ENCODE data around the gene SLC7A5.
"Not testable (repeated sequence)": the region's sequence is repeated elsewhere in the genome, so short reads cannot be mapped to it uniquely, and the experiment has no call there.

The SLC7A5 gene

DNA sequence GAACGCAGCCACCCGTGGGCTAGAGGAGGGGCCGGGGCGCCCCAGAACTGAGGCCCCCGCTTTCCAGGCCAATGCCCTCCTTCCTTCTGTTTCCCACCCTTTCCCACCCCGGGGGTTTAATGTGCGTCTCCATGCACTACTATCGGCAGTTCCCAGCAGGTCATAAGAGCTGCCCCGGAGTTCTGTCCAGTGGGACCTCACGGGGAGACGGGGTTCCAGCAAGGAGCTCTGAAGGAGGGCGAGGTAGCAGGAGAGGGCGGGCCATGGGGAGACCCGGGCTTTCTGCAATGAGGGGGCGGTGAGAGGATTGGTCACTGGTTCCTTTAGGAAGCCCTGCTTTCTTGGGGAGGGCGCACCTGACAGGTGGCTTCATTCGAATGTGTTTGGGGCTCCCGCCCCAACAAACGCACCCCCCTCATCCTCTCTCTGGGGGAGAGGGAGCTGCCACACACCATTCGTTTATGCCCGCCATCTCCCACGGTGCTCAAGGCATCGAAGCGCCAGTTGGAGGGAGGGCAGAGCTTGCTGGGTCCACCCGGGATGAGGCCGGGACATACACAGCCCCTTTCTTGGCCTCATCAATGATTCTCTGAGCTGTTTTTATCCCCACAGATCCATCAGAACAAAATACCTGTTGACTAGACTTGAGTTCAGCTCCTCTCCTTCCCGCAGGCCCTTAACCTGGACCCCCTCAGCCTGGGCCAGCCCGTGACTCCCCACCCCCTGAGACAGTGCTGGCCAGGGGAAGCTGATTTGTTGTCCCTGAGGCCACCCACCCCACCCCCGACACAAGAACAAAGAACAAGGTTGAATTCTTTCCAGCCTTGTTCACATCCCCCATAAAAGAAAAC, 44.1 kb downstream of the SLC7A5 start:
- DNase-seq: no peak

DNA sequence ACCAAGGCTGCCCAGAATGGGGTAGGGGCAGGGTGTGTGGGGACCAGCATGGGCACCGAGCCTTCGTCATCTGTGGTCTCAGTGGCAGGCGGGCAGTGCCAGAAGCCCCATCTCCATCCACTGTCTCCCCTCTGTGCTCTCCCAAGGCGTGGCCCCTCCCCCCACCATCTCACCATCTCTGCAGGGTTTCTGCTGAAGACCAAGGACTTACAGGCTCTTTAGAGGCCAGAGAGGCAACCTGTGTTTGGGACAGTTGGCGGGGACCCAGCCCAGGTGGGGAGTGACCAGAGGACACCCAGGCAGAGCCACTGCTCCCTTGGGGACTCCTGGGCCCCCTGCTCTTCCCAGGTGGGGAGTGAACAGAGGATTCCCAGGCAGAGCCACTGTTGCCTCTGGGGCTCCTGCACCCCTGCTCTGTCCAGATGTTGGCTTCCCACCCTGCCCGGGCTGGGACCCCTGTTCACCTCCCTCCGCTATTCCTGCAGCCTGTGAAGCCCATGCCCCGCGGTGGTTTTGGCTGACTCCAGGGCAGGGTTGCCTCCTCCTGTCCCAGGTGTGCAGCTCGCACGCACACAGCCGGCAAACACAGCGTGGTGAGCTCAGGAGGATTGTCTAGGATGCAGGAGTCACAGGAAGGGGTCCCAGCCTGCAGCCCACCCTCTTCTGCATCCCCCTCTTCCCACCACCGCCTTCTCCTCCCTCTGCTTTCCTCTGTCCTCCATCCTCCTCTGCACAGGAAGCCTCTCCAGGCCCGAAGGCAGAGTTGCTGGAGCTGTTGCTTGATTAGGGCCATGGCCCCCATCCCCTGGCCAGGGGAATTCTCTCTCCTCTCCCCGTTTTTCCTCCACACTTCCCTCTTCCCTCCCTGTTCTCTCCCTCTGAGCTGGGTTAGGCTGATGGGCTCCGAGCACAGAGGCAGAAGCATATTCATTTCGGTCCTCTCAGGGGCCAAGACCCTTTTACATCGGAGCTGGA, 45.0 kb downstream of the SLC7A5 start:
- DNase-seq: no peak

DNA sequence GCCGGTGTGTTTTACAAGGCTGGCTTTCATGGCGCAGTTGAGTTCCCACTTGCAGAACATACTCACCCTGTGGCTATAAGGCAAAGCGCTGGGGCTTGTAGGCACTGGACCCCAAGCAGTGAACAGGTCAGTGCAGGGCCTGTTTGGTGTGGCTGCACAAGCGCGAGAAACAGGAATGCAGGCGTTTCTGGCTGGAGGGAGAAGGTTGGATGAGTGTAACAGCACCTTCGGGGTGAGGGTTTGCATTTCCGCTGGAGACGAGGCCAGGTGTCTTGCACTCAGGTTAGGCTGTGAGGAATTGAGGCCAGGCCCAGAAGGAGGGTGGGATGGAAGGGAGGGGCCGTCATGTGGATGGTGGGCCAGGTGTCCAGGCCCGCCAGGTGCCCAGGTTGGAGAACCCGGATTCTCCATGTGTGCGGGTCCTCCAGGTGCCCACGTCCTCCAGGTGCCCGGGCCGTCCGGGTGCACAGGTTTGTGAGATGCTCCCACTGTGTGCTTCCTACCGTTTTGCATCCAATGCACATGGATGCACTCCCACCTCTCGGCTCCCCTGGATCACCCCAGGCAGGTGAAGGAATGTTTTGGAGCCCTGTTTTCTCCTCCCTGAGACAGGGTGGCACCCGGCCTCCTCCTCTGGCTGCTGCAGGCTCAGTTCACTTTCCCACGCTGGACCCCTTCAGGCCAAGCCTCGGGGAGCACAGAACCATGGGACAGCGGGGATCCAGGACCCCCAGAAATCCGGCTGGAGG, 46.0 kb downstream of the SLC7A5 start:
- no peak for DNase-seq

DNA sequence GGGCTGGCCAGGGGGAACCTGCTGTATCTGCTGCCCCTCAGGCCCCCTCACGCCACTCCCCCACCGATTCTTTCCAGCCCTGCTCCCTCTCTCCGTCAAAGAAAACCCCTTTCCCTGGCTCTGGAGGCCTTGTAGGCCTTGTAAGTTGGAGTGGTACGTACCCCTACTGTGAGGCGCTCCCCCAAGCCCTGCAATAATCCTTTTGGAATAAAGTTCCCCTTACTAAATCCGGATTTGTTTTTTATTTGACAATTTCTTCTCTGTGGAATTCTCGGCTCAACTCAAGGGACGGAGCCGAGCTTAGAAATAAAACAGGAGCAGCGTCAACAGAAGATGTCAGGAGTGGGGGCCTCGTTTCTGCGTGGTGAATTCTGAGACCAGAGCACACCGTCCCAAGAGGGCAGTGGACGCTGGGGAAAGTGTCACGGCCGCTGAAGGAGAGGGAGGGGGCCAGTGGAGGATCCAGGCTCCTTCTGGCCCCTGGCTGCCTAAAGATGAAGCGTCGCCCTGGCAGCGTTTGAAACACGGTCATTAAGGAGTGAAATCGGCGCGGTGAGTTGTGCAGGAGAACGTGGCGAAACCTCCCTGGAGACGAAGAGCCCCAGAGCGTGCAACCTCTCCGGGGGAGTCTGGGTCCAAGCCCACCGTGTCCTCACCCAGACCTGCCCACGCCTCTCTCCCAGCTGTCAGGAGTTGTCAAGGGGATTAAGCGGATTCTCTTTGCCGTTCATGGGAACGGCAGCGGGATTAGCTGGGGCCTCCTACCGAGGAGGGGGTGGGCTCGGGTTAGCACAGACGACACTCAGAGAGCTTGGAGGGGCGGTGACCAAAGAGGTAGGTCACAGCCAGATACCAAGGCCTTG, 47.0 kb downstream of the SLC7A5 start:
- no peak for DNase-seq

DNA sequence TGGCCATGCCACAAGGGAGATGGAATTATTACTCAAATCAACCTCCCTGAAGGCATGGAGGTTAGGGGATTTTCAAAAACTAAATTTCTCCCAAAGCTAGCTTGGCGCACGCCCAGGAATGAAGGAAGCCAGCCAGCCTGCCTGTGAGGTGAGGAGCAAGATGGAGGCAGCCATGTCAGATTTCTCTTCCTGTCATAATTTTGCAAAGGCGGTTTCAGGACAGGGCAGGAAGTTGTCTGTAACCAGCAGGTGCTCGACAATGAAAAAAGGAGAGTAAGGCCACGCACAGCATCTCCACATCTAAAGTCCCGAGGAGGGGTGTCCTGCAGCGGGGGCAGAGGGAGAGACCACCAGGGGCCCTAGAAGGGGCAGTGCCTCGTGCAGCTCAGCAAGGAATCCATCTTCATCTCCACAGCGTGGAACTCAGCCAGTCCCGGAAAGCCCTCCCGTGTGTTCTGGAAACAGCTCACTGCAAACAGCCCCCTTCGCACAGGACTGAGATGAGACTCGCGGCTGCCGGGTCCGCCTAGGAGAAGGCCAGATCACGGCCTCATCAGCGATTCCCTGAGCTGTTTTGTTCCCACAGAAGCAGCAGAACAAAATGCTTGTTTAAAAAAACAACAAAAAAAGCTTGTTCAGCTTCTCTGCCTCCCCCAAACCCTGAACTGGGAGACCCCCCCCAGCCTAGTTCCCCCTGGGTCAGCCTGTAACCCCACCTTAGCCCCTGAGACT, 47.8 kb downstream of the SLC7A5 start:
- no peak for DNase-seq

DNA sequence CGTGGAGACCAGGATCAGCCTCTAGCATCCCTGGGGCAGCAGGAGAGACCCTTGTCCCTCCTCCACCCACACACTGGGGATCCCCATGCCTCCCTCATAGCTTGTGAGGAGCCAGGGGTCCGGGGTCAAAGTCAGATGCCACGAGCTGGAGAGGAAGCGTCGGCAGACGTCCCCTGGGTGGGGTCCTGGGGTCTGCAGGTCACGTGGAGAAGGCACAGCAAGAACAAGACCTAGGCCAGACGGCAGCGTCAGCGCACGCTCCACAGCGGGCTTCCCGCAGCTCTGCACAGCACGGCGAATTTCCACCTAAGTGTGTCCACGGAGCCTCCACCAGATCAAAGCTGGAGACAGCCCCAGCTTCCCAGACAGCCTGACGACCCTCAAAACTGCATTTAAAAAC, 49.3 kb downstream of the SLC7A5 start:
- no peak for DNase-seq

DNA sequence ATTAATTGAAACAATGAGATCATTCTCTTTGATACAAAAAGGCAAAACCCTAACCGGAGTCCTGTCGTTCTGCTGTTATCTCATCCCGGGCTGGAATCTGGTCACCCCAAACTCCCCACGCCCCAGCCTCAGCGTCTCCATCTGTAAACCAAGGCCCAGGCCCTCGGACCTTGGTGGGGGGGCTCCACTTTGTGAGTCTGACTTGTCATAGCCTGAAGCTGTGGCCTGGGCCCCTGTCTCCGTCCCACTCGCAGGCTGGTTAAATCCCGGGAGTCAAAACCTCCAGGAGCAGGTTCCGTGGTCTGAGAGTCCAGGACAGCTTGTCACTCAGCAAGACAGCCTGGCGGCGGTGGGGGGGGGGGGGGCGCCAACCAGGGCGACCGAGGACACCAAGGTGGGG, 50.0 kb downstream of the SLC7A5 start:
- DNase-seq: no peak

DNA sequence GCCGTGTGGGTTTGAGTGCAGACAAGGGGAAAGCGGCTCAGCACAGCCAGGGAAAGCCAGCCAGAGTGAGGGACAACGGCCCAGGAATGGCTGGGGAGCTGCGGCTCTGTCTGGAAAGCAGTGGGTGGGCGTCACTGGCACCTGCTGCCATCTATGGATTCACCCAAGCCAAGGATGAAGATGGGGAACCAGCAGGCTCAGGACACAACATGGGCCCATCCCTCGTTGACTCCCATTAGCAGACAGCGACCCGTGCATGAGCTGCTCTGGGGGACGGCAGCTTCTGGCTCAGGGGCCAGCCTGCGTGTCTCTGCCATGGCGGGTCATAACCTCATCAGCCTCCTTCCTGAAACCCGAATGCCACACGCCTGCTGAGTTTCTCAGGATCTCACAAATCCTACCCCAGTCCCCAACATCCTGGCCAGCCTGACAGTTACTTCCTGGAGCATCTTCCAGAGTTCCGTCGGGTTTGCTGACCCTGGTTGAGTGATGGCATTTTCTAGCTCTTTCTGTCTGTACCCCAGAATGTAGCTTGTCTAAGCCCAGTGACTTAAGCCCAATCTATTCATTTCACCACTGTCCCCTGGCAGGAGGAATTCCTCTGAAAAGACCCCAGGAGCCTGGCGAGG, 50.7 kb downstream of the SLC7A5 start:
- peak in 3 of 58 donors; percentile 29 to 75 (median 56) for DNase-seq

DNA sequence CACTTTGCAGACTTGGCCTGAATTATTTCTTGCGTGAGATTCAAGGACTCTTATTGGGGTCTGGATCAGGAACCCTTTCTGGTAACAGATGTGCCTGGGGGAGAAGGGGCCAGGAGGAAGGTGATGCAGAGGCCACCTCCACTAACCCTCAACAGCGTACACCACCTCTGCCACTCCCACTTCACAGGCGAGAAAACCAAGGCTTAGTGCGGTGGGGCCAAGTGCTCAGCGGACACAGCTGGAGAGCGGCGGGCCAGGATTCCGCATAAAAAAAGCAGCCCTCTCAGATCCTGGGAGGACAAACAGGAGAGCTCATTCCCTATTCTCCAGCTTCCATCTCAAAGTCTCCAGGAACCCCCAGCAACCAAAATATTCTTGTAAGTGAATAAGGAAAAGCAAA, 51.4 kb downstream of the SLC7A5 start:
- DNase-seq: no peak

DNA sequence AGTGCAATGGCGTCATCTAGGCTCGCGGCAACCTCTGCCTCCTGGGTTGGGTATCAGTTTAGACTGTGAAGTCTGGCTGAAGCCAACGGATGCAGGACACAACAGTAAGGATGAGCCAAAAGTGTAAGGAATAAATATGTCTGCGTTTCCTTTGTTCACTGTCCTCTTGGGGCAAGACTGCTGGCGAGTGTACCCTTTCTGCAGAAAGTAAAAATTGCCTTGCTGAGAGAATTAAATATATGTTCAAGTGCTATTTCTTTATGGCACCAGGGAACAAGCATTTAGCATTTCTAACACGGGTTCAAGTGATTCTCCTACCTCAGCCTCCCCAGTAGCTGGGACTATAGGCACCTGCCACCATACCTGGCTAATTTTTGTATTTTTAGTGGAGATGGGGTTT, 51.9 kb downstream of the SLC7A5 start:
- not testable (repeated sequence) for DNase-seq

DNA sequence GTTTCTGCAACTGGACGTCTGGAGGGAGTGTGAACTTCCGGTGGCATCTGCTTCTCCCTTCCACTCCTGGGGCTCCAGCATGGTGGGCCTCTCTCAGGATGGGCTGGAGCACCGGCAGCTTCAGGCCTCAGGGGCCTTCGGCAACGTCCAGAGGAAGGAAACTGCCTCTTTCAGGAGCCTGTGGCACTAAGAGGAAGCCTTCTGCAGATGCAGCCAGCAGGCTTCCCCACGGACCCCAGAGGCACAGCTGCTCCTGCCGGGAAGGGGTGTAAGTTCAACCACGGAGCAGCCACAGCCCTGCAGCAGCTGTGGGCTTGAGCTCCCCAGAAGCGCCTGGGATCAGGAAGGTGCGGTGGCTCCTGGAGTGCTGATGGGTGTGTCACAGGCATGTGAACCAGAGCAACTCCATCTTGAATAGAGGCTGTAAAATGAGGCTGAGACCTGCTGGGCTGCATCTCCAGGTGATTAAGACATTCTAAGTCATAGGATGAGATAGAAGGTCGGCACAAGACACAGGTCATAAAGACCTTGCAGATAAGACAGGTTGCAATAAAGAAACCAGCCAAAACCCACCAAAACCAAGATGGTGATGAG, 52.7 kb downstream of the SLC7A5 start:
- no peak for DNase-seq

DNA sequence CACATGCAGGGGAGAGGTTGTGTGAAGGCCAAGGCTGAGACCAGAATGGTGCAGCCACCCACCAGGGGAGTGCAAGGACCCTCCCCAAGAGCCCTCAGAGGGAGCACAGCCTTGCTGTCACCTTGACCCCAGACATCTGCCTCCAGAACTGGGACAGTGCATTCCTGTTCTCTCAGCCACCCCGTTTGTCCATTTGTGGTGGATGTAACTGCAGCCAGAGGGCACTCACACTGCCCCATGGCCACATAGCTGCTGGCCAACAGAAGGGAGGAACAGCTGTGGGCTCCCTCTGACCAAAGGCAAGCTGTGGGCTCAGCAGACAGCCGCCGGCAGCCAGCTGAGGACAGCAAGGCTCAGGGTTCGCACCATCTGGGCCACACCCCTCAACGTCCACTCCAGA, 53.7 kb downstream of the SLC7A5 start:
- DNase-seq: no peak

DNA sequence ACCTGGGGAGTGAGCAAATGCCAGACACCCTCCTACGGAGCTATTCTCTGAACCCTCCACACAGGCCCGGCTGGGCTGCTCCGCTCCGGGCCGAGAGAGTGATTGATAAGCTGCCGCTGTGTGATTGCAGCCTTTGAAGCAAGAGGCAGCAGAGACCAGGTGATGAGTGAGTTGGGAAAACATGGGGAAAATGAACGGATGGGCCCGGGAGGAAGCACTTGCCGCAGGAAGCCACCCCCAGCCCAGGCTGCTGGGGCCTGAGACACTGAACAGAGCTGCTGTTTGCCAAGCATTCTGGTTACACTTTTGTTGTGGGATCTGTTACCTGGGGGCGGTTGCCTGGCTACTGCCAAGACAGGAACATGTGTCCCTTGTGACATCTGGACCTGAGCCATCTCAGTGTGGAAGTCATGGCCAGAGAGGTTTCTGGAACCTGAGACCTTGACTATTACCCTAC, 57.1 kb downstream of the SLC7A5 start:
- no peak for DNase-seq

DNA sequence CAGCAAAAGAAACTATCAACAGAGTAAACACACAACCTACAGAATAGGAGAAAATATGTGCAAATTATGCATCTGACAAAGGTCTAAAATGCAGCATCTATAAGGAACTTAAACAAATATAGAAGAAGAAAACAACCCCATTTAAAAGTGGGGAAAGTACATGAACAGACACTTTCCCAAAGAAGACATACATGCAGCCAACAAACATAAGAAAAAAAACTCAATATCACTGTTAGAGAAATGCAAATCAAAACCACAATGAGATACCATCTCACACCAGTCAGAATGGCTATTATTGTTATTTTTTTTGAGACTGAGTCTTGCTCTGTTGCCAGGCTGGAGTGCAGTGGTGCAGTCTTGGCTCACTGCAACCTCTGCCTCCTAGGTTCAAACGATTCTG, 57.9 kb downstream of the SLC7A5 start:
- DNase-seq: not testable (repeated sequence)

DNA sequence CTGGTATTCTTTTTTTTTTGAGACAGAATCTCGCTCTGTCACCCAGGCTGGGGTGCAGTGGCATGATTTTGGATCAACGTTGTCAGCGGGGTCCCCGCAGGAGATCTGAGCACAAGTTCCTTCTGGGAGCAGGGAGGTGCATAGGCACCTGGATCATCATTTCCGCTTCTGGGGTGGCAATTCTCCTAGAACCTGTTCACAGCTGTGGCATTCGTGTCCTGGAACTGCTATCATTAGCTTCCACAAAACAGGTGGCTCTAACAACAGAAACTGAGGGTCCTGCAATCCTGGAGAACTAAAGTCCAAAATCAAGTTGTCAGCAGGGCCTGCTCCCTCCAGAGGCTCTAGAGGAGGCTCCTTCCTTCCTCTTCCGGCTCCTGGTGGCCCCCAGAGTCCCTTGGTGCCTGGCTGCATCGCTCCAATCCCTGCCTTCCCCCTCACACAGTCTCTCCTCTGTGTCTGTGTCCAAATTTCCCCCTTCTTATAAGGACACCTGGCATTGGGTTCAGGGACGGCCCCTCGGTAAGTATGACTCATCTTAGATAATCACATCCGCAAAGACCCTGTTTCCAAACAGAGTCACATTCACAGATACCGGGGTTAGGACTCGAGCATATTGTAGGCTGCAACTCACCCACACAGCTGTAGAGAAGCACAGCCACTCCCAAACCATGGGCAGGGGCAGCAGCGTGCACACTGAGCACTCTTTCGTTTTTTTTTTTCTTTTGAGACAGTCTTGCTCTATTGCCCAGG, 60.0 kb downstream of the SLC7A5 start:
- DNase-seq: no peak

DNA sequence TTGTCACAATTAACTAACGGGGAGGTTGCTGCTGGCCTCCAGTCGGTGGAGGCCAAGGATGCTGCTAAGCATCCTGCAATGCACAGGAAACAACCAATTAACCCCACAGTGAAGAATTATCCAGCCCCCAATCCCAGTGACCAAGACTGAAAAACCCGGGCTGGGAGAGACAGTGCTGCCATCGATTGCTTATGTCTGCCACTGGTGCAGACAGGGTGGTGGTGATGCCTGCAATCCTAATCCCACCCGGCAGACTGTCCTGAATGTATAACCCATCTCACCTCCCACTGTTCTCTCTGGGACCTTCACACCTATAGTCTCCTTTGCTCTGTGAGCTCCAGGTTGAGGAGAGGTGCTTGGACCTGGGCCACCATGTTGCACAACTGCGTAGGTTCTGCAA, 61.2 kb downstream of the SLC7A5 start:
- DNase-seq: no peak

DNA sequence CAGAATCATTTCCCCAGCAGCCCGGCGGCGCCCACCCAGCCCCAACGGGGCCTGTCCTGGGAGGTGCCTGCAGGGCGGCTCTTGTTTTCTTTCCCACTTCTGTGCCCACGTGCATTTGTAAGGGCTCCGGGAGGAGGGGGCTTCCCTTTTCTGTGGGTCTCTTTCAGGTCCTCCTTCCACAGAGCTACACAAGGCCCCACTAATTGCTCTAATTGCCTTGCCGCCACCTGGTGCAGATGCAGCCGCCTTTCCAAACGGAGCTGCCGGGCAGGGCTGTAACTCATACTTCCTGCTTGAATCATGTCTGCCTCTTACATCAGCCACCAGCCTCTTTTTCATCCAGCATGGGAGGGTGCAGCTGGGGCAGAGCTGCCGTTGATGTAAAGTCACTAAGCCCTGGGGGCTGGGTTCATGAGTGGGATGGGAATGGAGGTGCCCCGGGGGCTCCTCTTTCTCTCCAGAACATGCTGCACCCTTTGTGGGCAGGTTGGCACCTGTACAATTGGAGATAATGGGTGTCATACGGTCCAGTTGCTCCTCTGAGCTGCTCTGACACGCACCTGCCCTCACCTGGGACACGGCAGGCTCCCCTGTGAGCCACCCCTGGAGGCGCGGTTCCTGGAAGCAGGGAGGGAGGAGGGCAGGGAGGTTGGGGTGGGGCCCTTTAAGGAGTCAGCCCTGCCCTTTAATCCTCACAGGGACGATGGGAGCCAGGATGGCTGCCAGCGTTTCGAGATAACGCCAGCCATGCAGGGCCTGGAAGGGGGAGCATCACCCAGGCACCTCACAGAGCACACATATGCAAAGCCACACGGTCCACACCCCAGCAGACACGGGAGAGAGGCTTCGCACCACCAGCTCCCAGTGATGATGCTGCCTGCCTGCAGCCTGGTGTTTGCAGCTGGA, 62.4 kb downstream of the SLC7A5 start:
- peak in 39 of 58 donors; percentile 8 to 67 (median 31) for DNase-seq
